ENCODE results near the gene DELE1.

The DELE1 gene

GRCh38 chr5:141948812-141949211, 25.1 kb downstream of the DELE1 start:
- TF ChIP-seq, protein P1, sequence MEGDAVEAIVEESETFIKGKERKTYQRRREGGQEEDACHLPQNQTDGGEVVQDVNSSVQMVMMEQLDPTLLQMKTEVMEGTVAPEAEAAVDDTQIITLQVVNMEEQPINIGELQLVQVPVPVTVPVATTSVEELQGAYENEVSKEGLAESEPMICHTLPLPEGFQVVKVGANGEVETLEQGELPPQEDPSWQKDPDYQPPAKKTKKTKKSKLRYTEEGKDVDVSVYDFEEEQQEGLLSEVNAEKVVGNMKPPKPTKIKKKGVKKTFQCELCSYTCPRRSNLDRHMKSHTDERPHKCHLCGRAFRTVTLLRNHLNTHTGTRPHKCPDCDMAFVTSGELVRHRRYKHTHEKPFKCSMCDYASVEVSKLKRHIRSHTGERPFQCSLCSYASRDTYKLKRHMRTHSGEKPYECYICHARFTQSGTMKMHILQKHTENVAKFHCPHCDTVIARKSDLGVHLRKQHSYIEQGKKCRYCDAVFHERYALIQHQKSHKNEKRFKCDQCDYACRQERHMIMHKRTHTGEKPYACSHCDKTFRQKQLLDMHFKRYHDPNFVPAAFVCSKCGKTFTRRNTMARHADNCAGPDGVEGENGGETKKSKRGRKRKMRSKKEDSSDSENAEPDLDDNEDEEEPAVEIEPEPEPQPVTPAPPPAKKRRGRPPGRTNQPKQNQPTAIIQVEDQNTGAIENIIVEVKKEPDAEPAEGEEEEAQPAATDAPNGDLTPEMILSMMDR (IDR thresholded peaks at IDR 0.05; ENCODE audit: insufficient read depth, low read length, poor library complexity, severe bottlenecking) = no peak
- no peak overlapping the region for H3K4me3 ChIP-seq (replicated peaks; ENCODE audit: low read depth, low read length)
- no peak for DNase-seq (ENCODE audit: extremely low read depth, insufficient read length)
- no peaks in the 10 kb centered on the region for H3K27me3 ChIP-seq (replicated peaks; ENCODE audit: control insufficient read depth, insufficient read depth, low read length)
- H3K36me3 ChIP-seq (ENCODE audit: control insufficient read depth, insufficient read depth, low read length) = no peaks in the 10 kb centered on the region

DNA sequence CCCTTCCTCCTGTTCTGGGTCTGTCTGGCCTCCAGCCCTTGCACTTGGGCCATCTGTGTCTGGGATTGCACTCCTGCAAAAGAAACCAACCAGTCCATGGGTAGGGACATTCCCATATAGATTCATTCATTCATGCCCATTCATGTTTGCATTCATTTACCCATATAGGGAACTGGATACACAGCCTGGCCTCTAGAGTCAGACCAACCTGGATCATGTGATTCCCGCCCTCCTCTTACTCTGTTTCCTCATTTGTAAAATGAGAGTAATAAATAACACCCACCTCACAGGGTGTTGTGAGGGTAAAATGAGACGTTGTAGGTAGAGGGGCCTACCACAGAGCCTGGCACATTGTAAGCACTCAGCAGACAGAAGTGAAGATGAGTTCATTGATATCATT, 25.8 kb downstream of the DELE1 start:
- TF ChIP-seq, protein P1 (IDR thresholded peaks at IDR 0.05; ENCODE audit: insufficient read depth, low read length, poor library complexity, severe bottlenecking) = no peak
- Histone ChIP-seq H3K36me3 (ENCODE audit: control insufficient read depth, insufficient read depth, low read length) (no peaks in the 10 kb centered on the region), H3K27me3 (replicated peaks; ENCODE audit: control insufficient read depth, insufficient read depth, low read length) (no peaks in the 10 kb centered on the region), H3K4me3 (replicated peaks; ENCODE audit: low read depth, low read length) (no peak overlapping the region)
- no peak for DNase-seq (ENCODE audit: extremely low read depth, insufficient read length)

- DNase-seq (ENCODE audit: extremely low read depth, insufficient read length) = no peak
- no peak overlapping the region for H3K4me3 ChIP-seq (replicated peaks; ENCODE audit: low read depth, low read length)
- no peaks in the 10 kb centered on the region for H3K36me3 ChIP-seq (ENCODE audit: control insufficient read depth, insufficient read depth, low read length)
- TF ChIP-seq, protein P1 (IDR thresholded peaks at IDR 0.05; ENCODE audit: insufficient read depth, low read length, poor library complexity, severe bottlenecking) = no peak
- no peaks in the 10 kb centered on the region for H3K27me3 ChIP-seq (replicated peaks; ENCODE audit: control insufficient read depth, insufficient read depth, low read length)
These were observed 26.7 kb downstream of the DELE1 start for GRCh38 chr5:141950207-141951005.

- Histone ChIP-seq H3K36me3 (ENCODE audit: control insufficient read depth, insufficient read depth, low read length) (no peaks in the 10 kb centered on the region), H3K4me3 (replicated peaks; ENCODE audit: low read depth, low read length) (no peak overlapping the region), H3K27me3 (replicated peaks; ENCODE audit: control insufficient read depth, insufficient read depth, low read length) (no peaks in the 10 kb centered on the region)
- DNase-seq (ENCODE audit: extremely low read depth, insufficient read length) = peak; percentile 26
- TF ChIP-seq, protein P1 (IDR thresholded peaks at IDR 0.05; ENCODE audit: insufficient read depth, low read length, poor library complexity, severe bottlenecking) = peak; percentile 72
These were observed 27.7 kb downstream of the DELE1 start for GRCh38 chr5:141951332-141951781.

GRCh38 chr5:141952020-141952419, 28.3 kb downstream of the DELE1 start:
- Histone ChIP-seq H3K4me3 (replicated peaks; ENCODE audit: low read depth, low read length) (no peak overlapping the region), H3K27me3 (replicated peaks; ENCODE audit: control insufficient read depth, insufficient read depth, low read length) (no peaks in the 10 kb centered on the region), H3K36me3 (ENCODE audit: control insufficient read depth, insufficient read depth, low read length) (no peaks in the 10 kb centered on the region)
- TF ChIP-seq, protein P1 (IDR thresholded peaks at IDR 0.05; ENCODE audit: insufficient read depth, low read length, poor library complexity, severe bottlenecking) = no peak
- no peak for DNase-seq (ENCODE audit: extremely low read depth, insufficient read length)

Measured in GM06990 (cell line).